Middle frontal gyrus (tissue), 1 donor: ENCODE data around the gene LRRC15.

Experiments used
- DNase-seq: peaks from one replicate; pipeline ENCODE4 v3.0.0-alpha.2; 2015; ENCODE audit warnings: low spot score; ENCODE audit errors: extremely low spot score

Gene LRRC15

GRCh38 chr3:194386066-194386465 lies 16.5 kb upstream of the LRRC15 start:
- no peak for DNase-seq

- no peak for DNase-seq
These were observed 15.0 kb upstream of the LRRC15 start for GRCh38 chr3:194384569-194385001.

- no peak for DNase-seq
These were observed 14.6 kb upstream of the LRRC15 start for GRCh38 chr3:194384156-194384555.

- no peak for DNase-seq
These were observed 13.9 kb upstream of the LRRC15 start for GRCh38 chr3:194383276-194383940.

GRCh38 chr3:194382892-194383223 lies 13.3 kb upstream of the LRRC15 start:
- no peak for DNase-seq

- DNase-seq = no peak
These were observed 12.8 kb upstream of the LRRC15 start for GRCh38 chr3:194382196-194382891.

- no peak for DNase-seq
These were observed 11.9 kb upstream of the LRRC15 start for GRCh38 chr3:194381460-194381875.

GRCh38 chr3:194380326-194380725 lies 10.8 kb upstream of the LRRC15 start:
- no peak for DNase-seq

GRCh38 chr3:194379651-194380050 lies 10.1 kb upstream of the LRRC15 start:
- no peak for DNase-seq

GRCh38 chr3:194379231-194379630 lies 9.7 kb upstream of the LRRC15 start:
- no peak for DNase-seq

- no peak for DNase-seq
These were observed 8.2 kb upstream of the LRRC15 start for GRCh38 chr3:194377708-194378107.

- DNase-seq = no peak
These were observed 6.7 kb upstream of the LRRC15 start for GRCh38 chr3:194376241-194376560.

- DNase-seq = no peak
These were observed 6.1 kb upstream of the LRRC15 start for GRCh38 chr3:194375473-194376240.

- DNase-seq = no peak
These were observed 5.4 kb upstream of the LRRC15 start for GRCh38 chr3:194374935-194375334.

- no peak for DNase-seq
These were observed 4.4 kb upstream of the LRRC15 start for GRCh38 chr3:194373899-194374298.

GRCh38 chr3:194373028-194373427 lies 3.5 kb upstream of the LRRC15 start:
- no peak for DNase-seq

GRCh38 chr3:194370753-194371152 lies 1.2 kb upstream of the LRRC15 start:
- no peak for DNase-seq

- DNase-seq = no peak
These were observed 625 bp downstream of the LRRC15 start for GRCh38 chr3:194368918-194369317.

GRCh38 chr3:194367992-194368841 lies 1.3 kb downstream of the LRRC15 start:
- no peak for DNase-seq

- DNase-seq = no peak
These were observed 3.5 kb downstream of the LRRC15 start for GRCh38 chr3:194365978-194366490.

GRCh38 chr3:194365526-194365925 lies 4.0 kb downstream of the LRRC15 start:
- no peak for DNase-seq
